K562 treated with DMSO at 1 percent for 48 hours (cell line): ENCODE data around the gene CTNNBL1. TPM values are rescaled to one million over a fixed set of nuclear protein-coding genes. Genes with fewer than 3 reads are reported as not detected.

Source experiments
- total RNA-seq: library from RNA; unstranded; fragments of 300-600 nt; gene quantifications from 2 replicates; pipeline ENCODE4 v1.2.3, GENCODE V29; 2022; ENCODE audit warnings: low replicate concordance; ENCODE audit errors: extremely low read depth

CTNNBL1 gene, protein sequence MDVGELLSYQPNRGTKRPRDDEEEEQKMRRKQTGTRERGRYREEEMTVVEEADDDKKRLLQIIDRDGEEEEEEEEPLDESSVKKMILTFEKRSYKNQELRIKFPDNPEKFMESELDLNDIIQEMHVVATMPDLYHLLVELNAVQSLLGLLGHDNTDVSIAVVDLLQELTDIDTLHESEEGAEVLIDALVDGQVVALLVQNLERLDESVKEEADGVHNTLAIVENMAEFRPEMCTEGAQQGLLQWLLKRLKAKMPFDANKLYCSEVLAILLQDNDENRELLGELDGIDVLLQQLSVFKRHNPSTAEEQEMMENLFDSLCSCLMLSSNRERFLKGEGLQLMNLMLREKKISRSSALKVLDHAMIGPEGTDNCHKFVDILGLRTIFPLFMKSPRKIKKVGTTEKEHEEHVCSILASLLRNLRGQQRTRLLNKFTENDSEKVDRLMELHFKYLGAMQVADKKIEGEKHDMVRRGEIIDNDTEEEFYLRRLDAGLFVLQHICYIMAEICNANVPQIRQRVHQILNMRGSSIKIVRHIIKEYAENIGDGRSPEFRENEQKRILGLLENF
- not detected in 2 replicates for total RNA-seq

DNA sequence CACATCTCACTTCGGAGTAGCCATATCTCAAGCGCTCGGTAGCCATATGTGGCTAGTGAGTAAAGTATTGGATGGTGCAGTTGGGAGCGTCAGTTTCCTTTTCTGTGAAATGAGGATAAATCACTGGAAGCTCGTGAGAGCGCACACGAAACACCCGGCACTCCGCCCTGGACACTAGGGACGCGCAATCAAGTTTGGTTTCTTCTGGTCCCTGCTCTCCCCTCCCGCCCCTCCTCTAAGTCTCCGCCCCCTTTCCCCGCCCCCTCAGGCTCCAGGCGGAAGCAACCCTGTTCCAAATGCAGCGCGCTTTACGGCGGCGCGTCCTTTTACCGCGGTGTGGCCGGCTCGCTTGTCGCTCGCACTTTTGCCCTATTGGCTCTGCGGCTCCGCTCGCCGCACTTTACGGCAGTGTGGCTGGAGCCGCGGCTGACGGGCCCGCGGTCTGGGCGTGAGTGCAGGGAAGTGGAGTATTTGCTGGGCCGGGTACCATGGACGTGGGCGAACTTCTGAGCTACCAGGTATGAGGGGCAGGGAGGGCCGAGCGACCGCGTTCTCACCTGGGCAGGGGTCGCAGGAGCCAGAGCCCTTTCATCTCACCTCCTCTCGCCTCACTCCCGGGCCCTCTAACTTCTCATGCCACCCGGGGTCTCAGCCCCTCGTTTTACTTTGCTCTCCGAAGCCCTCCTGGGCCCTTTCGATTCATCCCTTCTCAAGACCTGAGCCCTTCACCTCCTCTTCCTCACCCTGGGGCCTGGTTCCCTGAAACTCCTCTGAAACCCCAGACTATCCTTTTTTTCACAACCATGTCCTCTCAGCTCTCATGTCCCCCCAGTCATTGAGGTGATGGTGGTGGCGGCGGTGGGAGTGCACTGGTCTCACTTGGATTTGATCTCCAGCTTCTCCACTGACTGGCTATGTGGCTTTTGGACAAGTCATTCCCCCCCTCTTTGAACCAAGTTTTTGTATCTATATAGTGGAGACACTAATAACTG is at the start of gene CTNNBL1:
CTNNBL1 (plus strand) TSS at position 396 of the 992 bp plus-strand sequence; CDS start at position 489, 93 bp downstream.

DNA sequence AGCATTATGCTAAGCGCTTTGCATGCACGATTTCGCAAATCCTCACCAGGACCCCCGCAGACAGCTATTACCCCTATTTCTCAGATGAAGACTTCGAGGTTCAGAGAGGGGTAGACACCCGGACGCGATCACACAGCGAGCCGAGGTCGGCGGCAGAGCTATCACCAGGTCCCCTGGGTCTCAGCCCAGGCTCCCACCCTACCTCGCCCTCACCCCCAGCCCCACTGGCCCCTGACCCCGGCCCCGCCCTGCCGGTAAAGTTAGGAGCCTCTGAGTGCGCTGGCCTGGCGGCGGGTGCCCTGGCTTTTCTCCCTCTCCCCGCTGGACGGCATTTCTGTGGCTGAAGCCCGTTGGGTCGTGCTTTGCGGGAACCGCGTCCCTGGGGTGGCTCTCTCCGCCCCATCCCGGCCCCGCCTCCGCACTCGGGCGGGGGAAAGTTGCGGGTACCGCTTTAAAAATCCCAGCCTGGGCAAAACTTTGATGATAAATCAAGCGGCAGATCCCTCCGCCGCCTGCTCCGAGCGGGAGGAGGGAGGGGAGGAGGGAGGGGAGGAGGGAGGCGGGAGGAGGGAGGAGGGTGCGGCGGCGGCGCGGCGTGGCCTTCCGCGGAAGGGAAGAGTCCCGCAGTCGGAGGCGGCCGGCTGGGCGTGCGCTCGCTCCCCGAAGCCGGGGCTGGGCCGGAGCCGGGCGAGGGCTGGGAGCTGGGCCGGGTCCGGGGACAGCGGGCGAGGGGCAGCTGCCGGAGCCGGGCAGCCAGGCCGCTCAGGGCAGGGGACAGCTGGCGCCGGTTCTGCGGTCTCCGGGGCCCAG is 208.9 kb downstream of the CTNNBL1 start, which contains the start of gene VSTM2L:
VSTM2L (plus strand) TSS at position 624 of the 810 bp plus-strand sequence. CDS start 224 bp downstream, outside the sequence.

Other genes with a start within 250 kb of the CTNNBL1 start
- not detected in 2 replicates for gene NNAT, start 172.8 kb upstream of the CTNNBL1 start, total RNA-seq
- not detected in 2 replicates for gene BLCAP, start 166.2 kb upstream of the CTNNBL1 start, total RNA-seq
- not detected in 2 replicates for gene VSTM2L, start 209.1 kb downstream of the CTNNBL1 start, total RNA-seq